Kidney epithelial cell (primary cell): ENCODE measurements around the gene ZCCHC24. TPM values are rescaled to one million over a fixed set of nuclear protein-coding genes. Genes with fewer than 3 reads are reported as not detected.
"Not testable (repeated sequence)": the region's sequence is repeated elsewhere in the genome, so short reads cannot be mapped to it uniquely, and the experiment has no call there.

Experiments
- DNase-seq: peaks from one replicate; pipeline ENCODE4 v3.0.0-alpha.2; 2010; ENCODE audit warnings: low read depth
- H3K27me3 ChIP-seq: 2 replicates; pipeline ENCODE4 v1.6.0; 2011; ENCODE audit warnings: low read length; ENCODE audit not compliant: control insufficient read depth, insufficient read depth
- H3K36me3 ChIP-seq: 2 replicates; pipeline ENCODE4 v1.5.1; 2011; ENCODE audit warnings: low read length; ENCODE audit not compliant: control insufficient read depth, insufficient read depth
- H3K4me3 ChIP-seq: 2 replicates; pipeline ENCODE4 v1.5.1; 2011; ENCODE audit warnings: low read depth, mild to moderate bottlenecking, control low read depth, low read length
- total RNA-seq: library from RNA; depleted of rRNA; stranded (reverse); fragments of >200 nt; gene quantifications from 2 replicates; pipeline ENCODE4 v1.2.3, GENCODE V29; 2015
- TF ChIP-seq, protein P1 (sequence below): IDR thresholded peaks from 2 replicates; pipeline ENCODE4 v1.5.1; 2011; ENCODE audit warnings: mild to moderate bottlenecking, moderate library complexity, low read length, control low read depth, inconsistent platforms; ENCODE audit not compliant: insufficient read depth, poor library complexity, severe bottlenecking

Gene ZCCHC24
- total RNA-seq, 1 donor from 2014 or later = 6.2 TPM

DNA sequence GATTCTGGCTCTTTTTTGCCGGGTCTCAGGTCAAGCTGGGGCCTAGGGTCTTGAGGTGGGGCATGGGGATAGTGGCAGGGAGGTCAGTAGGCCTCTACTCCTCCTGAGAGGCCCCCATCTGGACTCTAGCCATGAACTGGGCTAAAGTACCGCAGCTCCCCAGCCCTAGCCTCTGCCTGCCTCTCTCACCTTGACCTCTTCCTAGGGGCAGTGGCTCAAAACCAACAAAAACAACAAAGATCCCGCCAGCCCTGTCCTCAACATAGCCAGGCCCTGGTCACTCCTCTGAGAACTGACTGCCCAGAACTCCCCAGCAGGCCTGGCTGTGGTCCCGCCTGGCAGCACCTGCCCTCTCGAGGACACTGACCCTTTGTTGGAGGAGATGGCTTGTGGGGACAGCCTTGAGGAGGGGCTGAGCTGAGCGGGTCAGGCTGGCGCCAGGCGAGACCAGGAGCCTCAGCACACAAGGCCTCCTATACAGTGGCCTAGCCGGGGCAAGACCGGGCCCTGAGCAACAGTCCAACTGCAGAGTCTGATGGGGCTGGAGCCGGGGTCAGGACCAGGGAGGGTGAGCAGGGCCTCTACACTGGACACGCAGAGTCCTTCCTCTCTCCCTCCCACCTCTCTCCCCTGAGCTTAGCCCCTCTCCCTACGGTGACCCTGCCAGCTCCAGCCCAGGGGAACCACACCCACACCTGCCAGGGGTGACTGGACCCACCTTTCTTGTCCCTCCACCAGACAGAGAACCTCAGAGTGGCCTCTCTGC lies 109.8 kb downstream of the ZCCHC24 start:
- no peak overlapping the region for H3K4me3 ChIP-seq
- no peaks in the 10 kb centered on the region for H3K27me3 ChIP-seq
- TF ChIP-seq, protein P1, sequence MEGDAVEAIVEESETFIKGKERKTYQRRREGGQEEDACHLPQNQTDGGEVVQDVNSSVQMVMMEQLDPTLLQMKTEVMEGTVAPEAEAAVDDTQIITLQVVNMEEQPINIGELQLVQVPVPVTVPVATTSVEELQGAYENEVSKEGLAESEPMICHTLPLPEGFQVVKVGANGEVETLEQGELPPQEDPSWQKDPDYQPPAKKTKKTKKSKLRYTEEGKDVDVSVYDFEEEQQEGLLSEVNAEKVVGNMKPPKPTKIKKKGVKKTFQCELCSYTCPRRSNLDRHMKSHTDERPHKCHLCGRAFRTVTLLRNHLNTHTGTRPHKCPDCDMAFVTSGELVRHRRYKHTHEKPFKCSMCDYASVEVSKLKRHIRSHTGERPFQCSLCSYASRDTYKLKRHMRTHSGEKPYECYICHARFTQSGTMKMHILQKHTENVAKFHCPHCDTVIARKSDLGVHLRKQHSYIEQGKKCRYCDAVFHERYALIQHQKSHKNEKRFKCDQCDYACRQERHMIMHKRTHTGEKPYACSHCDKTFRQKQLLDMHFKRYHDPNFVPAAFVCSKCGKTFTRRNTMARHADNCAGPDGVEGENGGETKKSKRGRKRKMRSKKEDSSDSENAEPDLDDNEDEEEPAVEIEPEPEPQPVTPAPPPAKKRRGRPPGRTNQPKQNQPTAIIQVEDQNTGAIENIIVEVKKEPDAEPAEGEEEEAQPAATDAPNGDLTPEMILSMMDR = no peak
- H3K36me3 ChIP-seq = no peaks in the 10 kb centered on the region
- DNase-seq = no peak

DNA sequence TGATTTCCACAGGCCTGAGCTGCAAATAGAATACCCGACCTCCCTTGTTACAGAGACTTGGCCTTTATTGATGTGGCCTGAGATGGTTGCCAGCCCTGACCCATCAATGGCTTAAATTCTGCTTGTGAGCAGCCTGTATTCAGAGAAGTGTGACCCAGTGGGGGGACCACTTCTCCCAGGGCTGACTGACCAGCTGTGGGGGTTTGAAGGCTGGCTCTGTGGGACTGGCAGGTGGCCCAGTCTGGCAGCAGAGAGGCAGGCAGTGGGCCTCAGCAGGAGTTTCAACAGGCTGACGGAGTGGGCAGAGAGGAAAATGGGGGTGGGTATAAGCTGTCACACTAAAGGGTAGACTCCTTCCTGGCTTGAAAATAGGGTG lies 110.3 kb downstream of the ZCCHC24 start:
- H3K27me3 ChIP-seq = no peaks in the 10 kb centered on the region
- TF ChIP-seq, protein P1 = no peak
- H3K4me3 ChIP-seq = no peak overlapping the region
- H3K36me3 ChIP-seq = no peaks in the 10 kb centered on the region
- DNase-seq = no peak

DNA sequence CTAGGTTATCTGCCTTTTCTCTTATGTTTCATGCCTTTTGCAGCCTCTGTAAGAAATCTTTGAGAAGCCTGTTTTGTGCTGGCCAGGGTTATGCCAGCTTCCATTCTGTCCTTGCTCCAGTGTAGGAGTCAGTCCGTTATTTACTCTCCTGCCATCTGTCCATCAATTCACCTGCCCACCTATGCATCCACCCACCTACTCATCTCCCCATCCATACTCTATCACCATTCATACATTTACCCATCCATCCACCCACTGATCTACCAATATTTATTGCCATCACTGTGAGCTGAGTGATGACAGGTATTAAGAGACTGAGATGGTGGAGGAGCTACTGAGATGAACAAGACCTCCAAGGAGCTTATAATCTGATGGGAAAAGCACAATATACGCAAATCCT lies 110.9 kb downstream of the ZCCHC24 start:
- no peak overlapping the region for H3K4me3 ChIP-seq
- no peaks in the 10 kb centered on the region for H3K27me3 ChIP-seq
- DNase-seq = no peak
- TF ChIP-seq, protein P1 = no peak
- H3K36me3 ChIP-seq = no peaks in the 10 kb centered on the region

DNA sequence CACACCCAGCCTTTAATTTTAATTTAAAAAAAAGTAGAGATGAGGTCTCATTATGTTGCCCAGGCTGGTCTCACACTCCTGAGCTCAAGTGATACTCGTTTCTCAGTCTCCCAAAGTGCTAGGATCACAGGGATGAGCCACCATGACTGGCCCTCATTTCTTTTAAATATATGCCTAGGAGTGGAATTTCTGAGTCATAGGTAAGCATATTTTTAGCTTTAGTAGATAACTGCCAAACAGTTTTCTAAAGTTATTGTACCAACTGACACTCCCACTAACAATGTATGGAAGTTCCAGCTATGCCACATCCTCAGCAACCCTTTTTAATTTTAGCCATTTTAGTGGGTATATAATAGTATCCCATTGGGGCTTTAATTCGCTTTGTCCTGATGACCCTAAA lies 111.9 kb downstream of the ZCCHC24 start:
- H3K27me3 ChIP-seq = no peaks in the 10 kb centered on the region
- TF ChIP-seq, protein P1 = no peak
- H3K36me3 ChIP-seq = no peaks in the 10 kb centered on the region
- H3K4me3 ChIP-seq = no peak overlapping the region
- DNase-seq = no peak

DNA sequence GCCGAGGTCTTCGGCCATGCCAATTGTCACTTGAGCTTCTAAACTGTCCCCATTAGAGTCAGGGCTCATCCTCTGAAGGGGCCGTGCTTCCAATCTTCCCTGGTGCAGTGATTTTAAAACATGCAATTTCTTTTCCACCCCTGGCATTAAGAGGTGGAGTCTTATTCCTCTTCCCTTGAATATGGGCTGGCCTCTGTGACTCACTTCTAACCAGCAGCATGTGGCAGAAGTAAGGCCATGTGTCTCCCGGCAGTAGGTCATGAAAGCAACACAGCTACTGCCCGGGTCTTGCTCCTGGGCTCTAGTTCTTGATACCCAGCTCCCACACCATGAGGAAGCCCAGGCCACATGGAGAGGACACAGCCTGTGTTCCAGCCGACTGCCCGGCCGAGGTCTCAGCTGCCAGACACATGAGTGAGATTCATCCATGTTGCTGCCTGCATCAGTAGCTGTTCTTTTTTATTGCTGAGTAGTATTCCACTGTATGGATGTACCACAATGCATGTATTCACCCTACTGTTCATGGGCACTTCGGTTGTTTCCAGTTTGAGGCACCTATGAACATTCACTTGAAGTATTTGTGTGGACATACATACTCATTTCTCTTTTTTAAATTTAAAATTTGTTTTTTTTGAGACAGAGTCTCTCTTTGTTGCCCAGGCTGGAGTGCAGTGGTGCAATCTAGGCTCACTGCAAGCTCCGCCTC lies 112.7 kb downstream of the ZCCHC24 start:
- not testable (repeated sequence) for H3K36me3 ChIP-seq, H3K4me3 ChIP-seq, DNase-seq, H3K27me3 ChIP-seq

Other genes with a start within 250 kb of the ZCCHC24 start
- gene PPIF, start 98.2 kb downstream of the ZCCHC24 start, total RNA-seq = 71.7 and 80.6 TPM in 2 replicates
- 0.38 and 0.41 TPM in 2 replicates for gene EIF5AL1, start 66.9 kb upstream of the ZCCHC24 start, total RNA-seq
- gene SFTPA2, start 114.8 kb upstream of the ZCCHC24 start, total RNA-seq = not detected in 2 replicates
- gene SFTPA1, start 165.3 kb upstream of the ZCCHC24 start, total RNA-seq = not detected in 2 replicates